Activated CD4-positive, alpha-beta T cell treated with anti-CD3 and anti-CD28 coated beads, Interleukin-2, amount 10 ng/mL, durations not matched to agents 24 days and 14 days (primary cell): ENCODE measurements around the gene DHRS13. TPM values are rescaled to one million over a fixed set of nuclear protein-coding genes. Genes with fewer than 3 reads are reported as not detected.
A peak's percentile ranks its signal among the peaks of the same experiment; 100 is the strongest.
"Not testable (repeated sequence)": the region's sequence is repeated elsewhere in the genome, so short reads cannot be mapped to it uniquely, and the experiment has no call there.

Source experiments
- DNase-seq: peaks from one replicate; pipeline ENCODE4 v3.0.0; 2022
- H3K27ac Mint-ChIP-seq: one replicate; pipeline ENCODE4 v1.8.0; 2022; ENCODE audit warnings: mild to moderate bottlenecking, mixed read lengths
- H3K27me3 Mint-ChIP-seq: one replicate; pipeline ENCODE4 v1.8.0; 2022; ENCODE audit warnings: mixed read lengths
- H3K36me3 Mint-ChIP-seq: one replicate; pipeline ENCODE4 v1.8.0; 2022; ENCODE audit warnings: low read depth, mild to moderate bottlenecking, mixed read lengths
- H3K4me1 Mint-ChIP-seq: one replicate; pipeline ENCODE4 v1.8.0; 2021; ENCODE audit warnings: mixed read lengths
- H3K4me3 Mint-ChIP-seq: one replicate; pipeline ENCODE4 v1.8.0; 2022; ENCODE audit warnings: mild to moderate bottlenecking, moderate library complexity, mixed read lengths
- H3K9me3 Mint-ChIP-seq: one replicate; pipeline ENCODE4 v1.8.0; 2021; ENCODE audit warnings: mixed read lengths
- intact Hi-C: fragments of 100-400 bp; cut with micrococcal nuclease; formaldehyde crosslinking; loops from one replicate; pipeline ENCODE4 v1.15.1; 2023
- total RNA-seq: library from RNA; stranded (reverse); gene quantifications from 2 replicates; pipeline ENCODE4 v1.2.3, GENCODE V29; 2022

The DHRS13 gene
- total RNA-seq, 1 donor from 2014 or later: 34.3 TPM

DNA sequence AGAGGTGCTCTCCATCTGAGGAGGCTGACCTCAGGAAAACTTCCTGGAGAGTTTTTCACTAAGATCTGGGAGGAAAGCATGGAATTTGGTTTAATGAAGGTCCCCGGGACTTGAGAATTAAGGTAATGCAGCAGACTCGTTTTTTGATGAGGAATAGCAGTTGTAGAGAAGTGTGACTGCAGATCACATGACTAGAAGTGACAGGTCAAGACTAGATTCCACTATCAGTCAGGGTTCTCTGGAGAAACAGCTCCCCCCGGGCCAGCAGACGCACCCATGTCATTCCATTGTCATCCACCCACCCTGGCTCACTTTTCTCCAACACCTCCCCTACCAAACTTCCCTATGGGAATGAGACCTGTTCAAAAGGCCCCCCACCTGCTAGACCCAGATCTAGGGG, 1.9 kb upstream of the DHRS13 start:
- DNase-seq: no peak
- Mint-ChIP-seq H3K4me3 (no peak overlapping the region), H3K27ac (peak overlapping the region; percentile 30), H3K27me3 (no peaks in the 10 kb centered on the region), H3K4me1 (peaks cover 30% of the 10 kb centered on the region), H3K9me3 (no peaks in the 10 kb centered on the region), H3K36me3 (peaks cover 42% of the 10 kb centered on the region)
- intact Hi-C loops: no loop called here

GRCh38 chr17:28903546-28903841, 615 bp upstream of the DHRS13 start:
- peak overlapping the region; percentile 90 for H3K4me3 Mint-ChIP-seq
- peaks cover 44% of the 10 kb centered on the region for H3K36me3 Mint-ChIP-seq
- not testable (repeated sequence) for DNase-seq, H3K27me3 Mint-ChIP-seq, H3K9me3 Mint-ChIP-seq
- intact Hi-C loops: loop anchor here (1.0 to 2.0 kb wide), 6 partner anchors 23 to 177 kb away; partner anchors contain the start of genes ERAL1 and TLCD1
- peaks cover 36% of the 10 kb centered on the region for H3K4me1 Mint-ChIP-seq
- peak overlapping the region; percentile 83 for H3K27ac Mint-ChIP-seq

DNA sequence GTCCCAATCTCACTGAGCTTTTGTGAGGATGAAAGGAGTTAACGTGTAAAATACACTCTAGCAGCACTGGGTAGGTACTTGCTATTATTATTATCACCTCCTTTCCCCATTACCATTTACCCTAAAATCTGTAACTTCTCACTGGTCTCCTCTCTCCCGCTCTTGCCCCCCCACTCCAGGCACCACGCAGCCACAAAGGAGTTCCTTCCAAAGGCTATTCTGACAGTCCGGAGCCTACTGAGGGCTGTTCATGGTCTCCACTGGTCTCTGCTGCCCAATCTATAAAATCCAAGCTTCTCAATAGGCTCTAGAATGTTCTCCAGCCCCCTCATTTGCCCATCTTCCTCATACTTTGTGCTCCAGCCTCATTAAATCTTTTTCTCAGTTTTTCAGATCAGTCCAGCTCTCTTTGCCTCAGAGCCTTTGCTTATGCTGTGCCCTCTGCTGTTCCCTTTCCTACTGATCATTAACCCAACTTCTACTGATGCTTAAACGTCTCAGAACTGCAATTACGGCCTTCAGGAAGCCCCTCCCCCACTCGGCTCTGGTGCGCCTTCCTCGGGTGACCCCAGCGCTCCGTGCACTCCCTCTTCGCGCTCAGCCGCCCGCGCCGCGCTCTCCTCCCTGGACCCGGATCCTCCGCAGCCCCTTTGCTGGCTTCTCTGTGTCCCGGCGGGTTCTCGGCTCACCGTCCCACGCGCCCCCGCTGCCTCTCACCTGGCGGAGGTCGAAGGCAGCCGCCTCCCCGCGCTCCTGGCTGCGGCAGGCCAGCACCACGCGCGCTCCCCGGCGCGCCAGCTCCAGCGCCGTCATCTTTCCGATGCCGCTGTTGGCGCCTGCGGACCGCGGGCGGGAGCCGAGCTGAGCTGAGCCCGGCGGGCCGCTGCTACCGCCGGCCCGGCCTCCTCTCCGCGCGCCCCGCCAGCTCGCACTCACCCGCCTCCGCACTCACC, 737 bp downstream of the DHRS13 start:
- DNase-seq: peak; percentile 88
- no peaks in the 10 kb centered on the region for H3K9me3 Mint-ChIP-seq
- H3K4me3 Mint-ChIP-seq: peak overlapping the region; percentile 90
- peaks cover 44% of the 10 kb centered on the region for H3K4me1 Mint-ChIP-seq
- peaks cover 47% of the 10 kb centered on the region for H3K36me3 Mint-ChIP-seq
- peak overlapping the region; percentile 86 for H3K27ac Mint-ChIP-seq
- intact Hi-C loops: loop anchor here (2.0 kb wide), 5 partner anchors 25 to 175 kb away; partner anchors contain the start of genes ERAL1 and TLCD1
- no peaks in the 10 kb centered on the region for H3K27me3 Mint-ChIP-seq

DNA sequence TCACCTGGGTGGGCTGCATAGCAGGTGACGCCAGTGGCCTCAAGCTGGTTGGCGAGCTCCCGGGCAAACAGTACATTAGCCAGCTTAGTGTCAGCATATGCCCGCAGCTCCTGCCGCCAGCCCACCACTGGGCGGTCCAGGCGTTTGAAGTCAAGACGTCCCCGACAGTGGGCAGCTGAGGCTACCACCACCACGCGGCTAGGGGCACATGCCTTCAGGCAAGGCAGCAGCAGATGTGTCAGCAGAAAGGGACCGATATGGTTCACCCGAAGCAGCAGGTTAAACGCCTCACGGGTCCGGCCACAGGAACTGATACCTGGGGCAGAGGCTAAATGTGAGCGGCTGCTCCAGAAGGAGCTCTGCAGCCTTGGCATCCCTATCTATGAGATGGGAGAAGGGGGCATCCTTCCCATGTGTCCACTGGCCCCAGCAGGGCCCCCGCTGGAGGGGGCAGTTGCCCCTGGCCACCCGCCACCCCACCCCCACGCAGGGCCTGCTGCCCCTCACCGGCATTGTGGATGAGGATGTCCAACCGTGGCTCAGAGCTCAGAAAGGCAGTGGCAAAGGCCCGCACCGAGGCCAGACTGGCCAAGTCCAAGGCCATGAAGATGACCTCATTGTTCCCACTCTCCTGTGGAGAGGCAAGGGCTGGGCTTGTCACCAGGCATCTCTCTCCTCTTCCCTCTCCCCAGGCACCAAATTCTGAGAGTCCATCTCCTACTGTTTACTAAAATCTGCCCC, 1.7 kb downstream of the DHRS13 start:
- Mint-ChIP-seq H3K36me3 (peaks cover 39% of the 10 kb centered on the region), H3K27me3 (no peaks in the 10 kb centered on the region), H3K4me1 (peaks cover 50% of the 10 kb centered on the region), H3K4me3 (peak overlapping the region; percentile 90), H3K9me3 (no peaks in the 10 kb centered on the region), H3K27ac (peak overlapping the region; percentile 86)
- DNase-seq: no peak
- intact Hi-C loops: no loop called here

DNA sequence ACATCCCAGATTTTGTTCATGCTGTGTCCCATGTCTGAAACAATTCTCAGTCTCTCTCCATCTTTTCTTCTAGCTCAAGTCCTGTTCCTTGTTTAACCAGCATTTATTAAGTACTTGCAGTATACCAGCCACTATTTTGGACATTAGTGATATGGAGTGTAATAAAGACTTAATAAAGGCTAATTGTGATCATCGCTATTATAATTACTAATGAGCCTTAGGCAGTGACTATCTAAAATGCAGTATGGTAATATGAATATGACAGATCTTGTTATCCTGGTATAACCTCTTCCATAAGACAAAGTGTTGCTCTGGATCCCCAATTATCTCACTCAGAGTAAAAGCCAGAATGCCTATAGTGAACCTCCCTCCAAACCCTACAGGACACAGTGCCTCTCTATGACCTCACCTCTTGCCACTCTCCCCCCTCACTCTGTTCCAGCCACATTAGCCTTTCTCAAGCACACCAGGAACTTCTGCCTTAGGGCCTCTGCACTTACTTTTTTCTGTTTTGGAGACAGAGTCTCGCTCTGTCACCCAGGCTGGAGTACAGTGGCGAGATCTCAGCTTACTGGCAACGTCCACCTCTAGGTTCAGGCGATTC, 3.6 kb downstream of the DHRS13 start:
- no peaks in the 10 kb centered on the region for H3K27me3 Mint-ChIP-seq
- H3K9me3 Mint-ChIP-seq: no peaks in the 10 kb centered on the region
- intact Hi-C loops: no loop called here
- peaks cover 34% of the 10 kb centered on the region for H3K36me3 Mint-ChIP-seq
- peak overlapping the region; percentile 31 for H3K4me3 Mint-ChIP-seq
- peak overlapping the region; percentile 57 for H3K27ac Mint-ChIP-seq
- H3K4me1 Mint-ChIP-seq: peaks cover 58% of the 10 kb centered on the region
- no peak for DNase-seq

- Mint-ChIP-seq H3K9me3 (no peaks in the 10 kb centered on the region), H3K4me1 (peaks cover 58% of the 10 kb centered on the region), H3K36me3 (peaks cover 35% of the 10 kb centered on the region), H3K4me3 (peak overlapping the region; percentile 97), H3K27ac (peak overlapping the region; percentile 98), H3K27me3 (no peaks in the 10 kb centered on the region)
- DNase-seq: no peak
- intact Hi-C loops: no loop called here
Observed at GRCh38 chr17:28898527-28898955, 4.3 kb downstream of the DHRS13 start.

- intact Hi-C loops: loop anchor here (2.0 kb wide), 2 partner anchors 21 to 55 kb away; partner anchors contain the start of gene FAM222B
- no peak for DNase-seq
- Mint-ChIP-seq H3K4me1 (peaks cover 59% of the 10 kb centered on the region), H3K27ac (peak overlapping the region; percentile 98), H3K9me3 (no peaks in the 10 kb centered on the region), H3K4me3 (peak overlapping the region; percentile 97), H3K27me3 (no peaks in the 10 kb centered on the region), H3K36me3 (peaks cover 39% of the 10 kb centered on the region)
Observed at GRCh38 chr17:28897769-28898526, 4.9 kb downstream of the DHRS13 start.

GRCh38 chr17:28896884-28897768, 5.8 kb downstream of the DHRS13 start, which contains the start of gene FLOT2:
Gene FLOT2, minus strand, starts transcription at chr17:28897733. Its CDS starts 159 bp downstream, at chr17:28897574.
- DNase-seq: peak; percentile 89
- intact Hi-C loops: loop anchor here (2.0 kb wide), 2 partner anchors 20 to 54 kb away; partner anchors contain the start of gene FAM222B
- Mint-ChIP-seq H3K9me3 (no peaks in the 10 kb centered on the region), H3K4me3 (peak within 1 kb of the TSS; percentile 97), H3K27ac (peak within 1 kb of the TSS; percentile 98), H3K36me3 (peaks cover 42% of the 10 kb centered on the region), H3K27me3 (no peaks in the 10 kb centered on the region), H3K4me1 (peaks cover 64% of the 10 kb centered on the region)

DNA sequence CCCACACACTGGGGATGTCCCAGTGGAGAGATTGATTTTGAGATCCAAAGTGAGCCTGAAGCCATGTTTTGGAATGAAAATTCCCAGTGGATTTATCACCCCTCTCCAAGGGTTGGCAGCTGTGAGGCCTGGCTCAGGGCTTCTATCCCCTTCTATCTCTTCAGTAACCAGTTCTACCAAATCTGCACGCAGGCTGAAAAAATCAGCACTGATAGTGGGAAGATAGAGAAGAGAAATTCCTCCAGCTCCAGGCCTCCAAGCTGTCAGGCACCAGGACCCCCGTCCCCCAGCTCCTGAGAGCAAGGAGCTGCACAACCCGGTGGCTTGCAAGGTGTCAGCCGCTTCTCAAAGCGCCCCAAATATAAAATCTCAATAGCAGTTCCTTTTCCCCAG, 6.4 kb downstream of the DHRS13 start:
- no peak for DNase-seq
- Mint-ChIP-seq H3K9me3 (no peaks in the 10 kb centered on the region), H3K27ac (peak overlapping the region; percentile 98), H3K4me3 (peak overlapping the region; percentile 97), H3K27me3 (no peaks in the 10 kb centered on the region), H3K4me1 (peaks cover 64% of the 10 kb centered on the region), H3K36me3 (peaks cover 42% of the 10 kb centered on the region)
- intact Hi-C loops: loop anchor here (2.0 kb wide), 2 partner anchors 20 to 54 kb away; partner anchors contain the start of gene FAM222B

DNA sequence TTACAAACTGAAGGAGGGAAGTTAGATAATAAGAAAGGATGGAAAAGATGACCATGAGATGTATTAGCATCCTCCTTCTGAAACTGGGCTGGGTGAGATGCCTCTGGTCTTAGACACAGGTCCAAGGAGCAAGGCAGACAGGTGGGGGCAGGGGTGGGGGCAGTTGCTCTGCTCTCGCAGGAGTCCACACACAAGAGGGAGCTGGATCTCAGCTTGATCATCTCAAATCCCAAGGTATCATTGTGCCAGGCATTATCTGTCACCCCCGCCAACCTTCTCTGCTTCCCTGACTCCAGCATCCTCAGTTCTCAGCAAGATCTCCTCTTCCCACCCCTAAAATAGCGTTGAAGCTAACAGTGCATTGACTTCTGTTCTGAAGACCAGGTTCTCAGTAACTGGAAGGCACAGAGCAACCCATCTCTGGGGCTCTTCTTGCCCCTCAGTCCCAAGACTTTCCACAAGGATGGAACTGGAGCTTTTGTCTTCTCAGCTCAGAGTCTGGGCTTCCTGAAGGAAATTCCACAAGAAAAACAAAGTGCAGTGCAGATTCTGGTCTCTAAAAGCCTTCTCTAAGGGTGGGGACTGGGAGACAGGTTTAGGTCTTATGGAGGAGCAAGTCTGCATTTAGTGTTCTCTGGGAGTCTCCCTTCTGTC, 7.0 kb downstream of the DHRS13 start:
- Mint-ChIP-seq H3K4me3 (peak overlapping the region; percentile 97), H3K36me3 (peaks cover 45% of the 10 kb centered on the region), H3K27ac (peak overlapping the region; percentile 98), H3K9me3 (no peaks in the 10 kb centered on the region), H3K27me3 (no peaks in the 10 kb centered on the region), H3K4me1 (peaks cover 67% of the 10 kb centered on the region)
- intact Hi-C loops: loop anchor here (2.0 kb wide), 2 partner anchors 19 to 53 kb away; partner anchors contain the start of gene FAM222B
- DNase-seq: peak; percentile 62

DNA sequence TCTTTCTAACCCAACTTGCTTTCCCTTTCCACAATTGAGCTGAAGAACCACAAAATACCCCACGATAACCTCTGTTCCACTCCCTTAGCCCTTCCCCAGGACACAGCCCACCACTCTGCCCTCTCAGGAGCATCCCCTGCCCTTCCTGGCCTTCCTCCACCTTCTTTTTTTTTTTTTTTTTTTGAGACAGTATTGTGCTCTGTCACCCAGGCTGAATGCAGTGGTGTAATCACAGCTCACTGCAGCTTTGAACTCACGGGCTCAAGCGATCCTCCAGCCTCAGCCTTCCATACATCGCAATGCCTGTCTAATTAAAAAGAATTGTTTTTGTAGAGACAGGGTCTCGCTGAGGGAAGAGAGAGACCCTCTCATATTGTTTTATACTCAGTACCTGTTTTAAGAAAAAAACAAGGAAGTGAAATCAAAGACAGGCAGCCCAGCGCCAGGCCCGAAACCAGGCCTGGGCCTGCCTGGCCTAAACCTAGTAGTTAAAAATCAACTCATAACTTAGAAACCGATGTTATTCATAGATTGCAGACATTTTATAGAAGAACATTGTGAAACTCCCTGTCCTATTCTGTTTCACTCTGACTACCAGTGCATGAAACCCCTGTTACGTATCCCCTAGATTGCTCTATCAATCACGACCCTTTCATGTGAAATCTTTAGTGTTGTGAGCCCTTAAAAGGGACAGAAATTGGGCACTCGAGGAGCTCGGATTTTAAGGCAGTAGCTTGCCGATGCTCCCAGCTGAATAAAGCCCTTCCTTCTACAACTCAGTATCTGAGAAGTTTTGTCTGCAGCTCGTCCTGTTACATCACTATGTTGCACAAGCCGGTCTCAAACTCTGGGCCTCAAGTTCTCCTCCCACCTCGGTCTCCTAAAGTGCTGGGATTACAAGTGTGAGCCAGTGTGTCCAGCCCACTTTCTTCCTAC, 9.4 kb downstream of the DHRS13 start:
- H3K9me3 Mint-ChIP-seq, H3K27me3 Mint-ChIP-seq, intact Hi-C loops: not testable (repeated sequence)
- Mint-ChIP-seq H3K4me1 (peaks cover 66% of the 10 kb centered on the region), H3K36me3 (peaks cover 31% of the 10 kb centered on the region), H3K4me3 (peak overlapping the region; percentile 82), H3K27ac (peak overlapping the region; percentile 97)
- peak; percentile 75 for DNase-seq
